Stomach smooth muscle (tissue), 2 donors: ENCODE results near the gene NAA60.

Experiments used
- H3K27ac ChIP-seq: one replicate; pipeline ENCODE4 v1.7.0; 2013; ENCODE audit warnings: mild to moderate bottlenecking, low read length, inconsistent platforms
- H3K27me3 ChIP-seq, 2 donors: one replicate each; pipeline ENCODE4 v1.7.0; 2013; ENCODE audit warnings: low read length in 2 of 2; ENCODE audit not compliant: insufficient read depth in 2 of 2, control insufficient read depth in 1 of 2
- H3K36me3 ChIP-seq, 2 donors: one replicate each; pipeline ENCODE4 v1.7.0; 2013; ENCODE audit warnings: low read length in 2 of 2; ENCODE audit not compliant: control insufficient read depth in 2 of 2, insufficient read depth in 2 of 2
- H3K4me1 ChIP-seq: one replicate; pipeline ENCODE4 v1.7.0; 2013; ENCODE audit warnings: low read length; ENCODE audit not compliant: control insufficient read depth, insufficient read depth
- H3K4me3 ChIP-seq, 2 donors: one replicate each; pipeline ENCODE4 v1.7.0; 2013; ENCODE audit warnings: low read length in 2 of 2
- H3K9ac ChIP-seq, 2 donors: one replicate each; pipeline ENCODE4 v1.7.0; 2013; ENCODE audit warnings: low read length in 2 of 2, mild to moderate bottlenecking in 1 of 2
- H3K9me3 ChIP-seq, 2 donors: one replicate each; pipeline ENCODE4 v1.7.0; 2013; ENCODE audit warnings: low read length in 2 of 2; ENCODE audit not compliant: control insufficient read depth in 2 of 2
- donor health status: healthy.
- donor health status: Pancreatic carcinoma.

NAA60 gene

GRCh38 chr16:3443108-3444031, at the start of gene NAA60, which contains the start of gene ZNF597:
TSS of gene NAA60 (plus strand) at chr16:3443680. CDS start at chr16:3476228, 32,548 bp downstream.
TSS of gene ZNF597 (minus strand) at chr16:3443504. CDS start at chr16:3443153, 351 bp downstream.
- peaks cover 3 to 7% of the 10 kb centered on the region in 2 donors for H3K36me3 ChIP-seq
- peaks cover 0 to 3% of the 10 kb centered on the region in 2 donors for H3K9me3 ChIP-seq
- no peaks in the 10 kb centered on the region for H3K27me3 ChIP-seq
- H3K4me1 ChIP-seq: peaks cover 8% of the 10 kb centered on the region
- peak within 1 kb of the TSS; percentile 72 to 86 for H3K9ac ChIP-seq
- H3K27ac ChIP-seq: peak within 1 kb of the TSS; percentile 55
- peak within 1 kb of the TSS; percentile 72 to 83 for H3K4me3 ChIP-seq

GRCh38 chr16:3400446-3400778, 43.1 kb upstream of the NAA60 start:
- peaks cover 19% of the 10 kb centered on the region for H3K4me1 ChIP-seq
- no peaks in the 10 kb centered on the region for H3K27me3 ChIP-seq
- H3K9ac ChIP-seq: peak overlapping the region; percentile 90 to 96
- peak overlapping the region; percentile 74 to 92 for H3K4me3 ChIP-seq
- peaks cover 37 to 39% of the 10 kb centered on the region in 2 donors for H3K36me3 ChIP-seq
- peak overlapping the region; percentile 73 for H3K27ac ChIP-seq
- H3K9me3 ChIP-seq: peaks cover 6 to 47% of the 10 kb centered on the region in 2 donors

- Histone ChIP-seq H3K9ac (peak within 1 kb of the TSS; percentile 90 to 96), H3K36me3 (peaks cover 41 to 43% of the 10 kb centered on the region in 2 donors), H3K9me3 (peaks cover 5 to 46% of the 10 kb centered on the region in 2 donors), H3K4me3 (peak within 1 kb of the TSS; percentile 74 to 92), H3K4me1 (peaks cover 19% of the 10 kb centered on the region), H3K27me3 (no peaks in the 10 kb centered on the region), H3K27ac (peak within 1 kb of the TSS; percentile 73)
Observed at GRCh38 chr16:3400779-3401688, 42.4 kb upstream of the NAA60 start, which contains the start of the genes ZNF174 and ZSCAN32. TSS of gene ZNF174 (plus strand) at chr16:3401215. CDS start at chr16:3402005, 790 bp downstream. TSS of gene ZSCAN32 (minus strand) at chr16:3401004. CDS start at chr16:3397557, 3,447 bp downstream.

- no peaks in the 10 kb centered on the region for H3K27me3 ChIP-seq
- peak overlapping the region; percentile 74 to 92 for H3K4me3 ChIP-seq
- H3K4me1 ChIP-seq: peaks cover 19% of the 10 kb centered on the region
- H3K27ac ChIP-seq: peak overlapping the region; percentile 73
- peaks cover 40 to 43% of the 10 kb centered on the region in 2 donors for H3K36me3 ChIP-seq
- H3K9ac ChIP-seq: peak overlapping the region; percentile 90 to 96
- peaks cover 9 to 39% of the 10 kb centered on the region in 2 donors for H3K9me3 ChIP-seq
Observed at GRCh38 chr16:3401719-3402397, 41.6 kb upstream of the NAA60 start.

GRCh38 chr16:3408561-3409197, 34.8 kb upstream of the NAA60 start:
- peaks cover 50 to 54% of the 10 kb centered on the region in 2 donors for H3K36me3 ChIP-seq
- H3K27ac ChIP-seq: no peak overlapping the region
- H3K4me1 ChIP-seq: peaks cover 4% of the 10 kb centered on the region
- peak overlapping the region; percentile 28 to 40 for H3K4me3 ChIP-seq
- no peak overlapping the region for H3K9ac ChIP-seq
- H3K9me3 ChIP-seq: peaks cover 51 to 78% of the 10 kb centered on the region in 2 donors
- H3K27me3 ChIP-seq: no peaks in the 10 kb centered on the region

GRCh38 chr16:3413730-3414379, 29.6 kb upstream of the NAA60 start:
- Histone ChIP-seq H3K9ac (no peak overlapping the region), H3K27me3 (no peaks in the 10 kb centered on the region), H3K9me3 (peaks cover 31 to 70% of the 10 kb centered on the region in 2 donors), H3K4me1 (no peaks in the 10 kb centered on the region), H3K36me3 (peaks cover 2 to 6% of the 10 kb centered on the region in 2 donors), H3K27ac (no peak overlapping the region), H3K4me3 (no peak overlapping the region)

GRCh38 chr16:3431779-3432219, 11.7 kb upstream of the NAA60 start:
- Histone ChIP-seq H3K4me1 (no peaks in the 10 kb centered on the region), H3K36me3 (peaks cover 7 to 8% of the 10 kb centered on the region in 2 donors), H3K27ac (no peak overlapping the region), H3K27me3 (no peaks in the 10 kb centered on the region), H3K9me3 (no peaks in the 10 kb centered on the region), H3K4me3 (peak overlapping the region; percentile 13 to 59), H3K9ac (no peak overlapping the region)

- Histone ChIP-seq H3K27me3 (no peaks in the 10 kb centered on the region), H3K4me1 (no peaks in the 10 kb centered on the region), H3K4me3 (no peak overlapping the region), H3K36me3 (peaks cover 8 to 12% of the 10 kb centered on the region in 2 donors), H3K9ac (no peak overlapping the region), H3K9me3 (no peaks in the 10 kb centered on the region), H3K27ac (no peak overlapping the region)
Observed at GRCh38 chr16:3434373-3434772, 9.1 kb upstream of the NAA60 start.

- no peak overlapping the region for H3K9ac ChIP-seq
- H3K4me3 ChIP-seq: no peak overlapping the region
- H3K27me3 ChIP-seq: no peaks in the 10 kb centered on the region
- H3K36me3 ChIP-seq: peaks cover 0 to 12% of the 10 kb centered on the region in 2 donors
- H3K27ac ChIP-seq: no peak overlapping the region
- H3K4me1 ChIP-seq: peaks cover 8% of the 10 kb centered on the region
- H3K9me3 ChIP-seq: peaks cover 0 to 3% of the 10 kb centered on the region in 2 donors
Observed at GRCh38 chr16:3439637-3440036, 3.8 kb upstream of the NAA60 start.
